ENCODE measurements around the gene KDM4C. TPM values are rescaled to one million over a fixed set of nuclear protein-coding genes. Genes with fewer than 3 reads are reported as not detected.

The KDM4C gene
- total RNA-seq, 4 donors from 2014 or later: 32.3 to 41.4 (median 35.3) TPM

DNA sequence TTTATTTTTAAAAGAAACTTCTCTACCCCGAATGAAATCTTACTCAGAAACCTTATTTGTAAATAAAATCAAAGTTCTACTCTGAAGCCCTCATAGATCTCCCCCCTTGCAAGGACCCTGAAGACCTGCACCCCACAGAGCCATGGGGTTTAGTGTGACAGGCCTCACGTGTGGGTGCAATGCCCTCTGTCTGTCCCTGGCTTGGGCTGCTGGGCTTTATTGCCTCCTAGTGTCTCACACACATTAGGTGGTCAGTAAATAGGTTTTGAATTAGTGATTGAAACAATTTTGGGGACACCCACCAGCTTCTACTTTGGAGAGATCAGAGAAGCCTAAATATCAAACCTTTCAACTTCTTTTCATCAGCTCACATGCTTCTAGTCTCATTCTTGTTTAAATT lies 403.7 kb downstream of the KDM4C start:
- no peak overlapping the region for H3K4me3 ChIP-seq (ENCODE audit: low read depth, poor library complexity, severe bottlenecking)
- DNase-seq (ENCODE audit: low spot score in 2 of 2): no peak
- intact Hi-C loops (cut with DNase I; ENCODE audit: low total_unique reads): no loop called here
- WGBS, 2 donors: 48 to 63% methylated on average over 2 of the region's 2 CpGs
- TF ChIP-seq, protein P1, sequence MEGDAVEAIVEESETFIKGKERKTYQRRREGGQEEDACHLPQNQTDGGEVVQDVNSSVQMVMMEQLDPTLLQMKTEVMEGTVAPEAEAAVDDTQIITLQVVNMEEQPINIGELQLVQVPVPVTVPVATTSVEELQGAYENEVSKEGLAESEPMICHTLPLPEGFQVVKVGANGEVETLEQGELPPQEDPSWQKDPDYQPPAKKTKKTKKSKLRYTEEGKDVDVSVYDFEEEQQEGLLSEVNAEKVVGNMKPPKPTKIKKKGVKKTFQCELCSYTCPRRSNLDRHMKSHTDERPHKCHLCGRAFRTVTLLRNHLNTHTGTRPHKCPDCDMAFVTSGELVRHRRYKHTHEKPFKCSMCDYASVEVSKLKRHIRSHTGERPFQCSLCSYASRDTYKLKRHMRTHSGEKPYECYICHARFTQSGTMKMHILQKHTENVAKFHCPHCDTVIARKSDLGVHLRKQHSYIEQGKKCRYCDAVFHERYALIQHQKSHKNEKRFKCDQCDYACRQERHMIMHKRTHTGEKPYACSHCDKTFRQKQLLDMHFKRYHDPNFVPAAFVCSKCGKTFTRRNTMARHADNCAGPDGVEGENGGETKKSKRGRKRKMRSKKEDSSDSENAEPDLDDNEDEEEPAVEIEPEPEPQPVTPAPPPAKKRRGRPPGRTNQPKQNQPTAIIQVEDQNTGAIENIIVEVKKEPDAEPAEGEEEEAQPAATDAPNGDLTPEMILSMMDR (IDR thresholded peaks at IDR 0.05): no peak

DNA sequence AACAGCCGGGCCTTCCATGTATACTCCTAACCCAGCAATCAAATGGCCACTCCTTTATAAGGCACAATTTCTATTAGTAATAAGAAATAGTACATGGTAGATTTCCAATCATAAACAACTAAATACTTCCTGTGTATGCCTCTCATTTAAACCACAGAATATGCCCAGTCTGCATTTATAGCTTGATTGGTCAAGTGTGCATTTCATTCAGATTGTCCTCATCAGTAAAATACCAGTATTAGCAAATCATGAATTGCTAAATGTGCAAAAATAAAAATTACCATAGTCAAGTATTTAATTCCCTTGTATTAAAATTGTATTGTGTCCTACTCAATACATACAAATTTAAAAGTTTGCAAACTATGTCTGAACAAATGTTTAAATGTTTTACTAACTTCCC lies 406.2 kb downstream of the KDM4C start:
- H3K4me3 ChIP-seq (ENCODE audit: low read depth, poor library complexity, severe bottlenecking): no peak overlapping the region
- no peak for TF ChIP-seq POLR2A (IDR thresholded peaks at IDR 0.05)
- TF ChIP-seq, protein P1 (IDR thresholded peaks at IDR 0.05): no peak
- no peak for DNase-seq (ENCODE audit: low spot score in 2 of 2)
- 47 to 50% methylated on average over 1 of the region's 1 CpG for WGBS, 2 donors
- intact Hi-C loops (cut with DNase I; ENCODE audit: low total_unique reads): no loop called here

DNA sequence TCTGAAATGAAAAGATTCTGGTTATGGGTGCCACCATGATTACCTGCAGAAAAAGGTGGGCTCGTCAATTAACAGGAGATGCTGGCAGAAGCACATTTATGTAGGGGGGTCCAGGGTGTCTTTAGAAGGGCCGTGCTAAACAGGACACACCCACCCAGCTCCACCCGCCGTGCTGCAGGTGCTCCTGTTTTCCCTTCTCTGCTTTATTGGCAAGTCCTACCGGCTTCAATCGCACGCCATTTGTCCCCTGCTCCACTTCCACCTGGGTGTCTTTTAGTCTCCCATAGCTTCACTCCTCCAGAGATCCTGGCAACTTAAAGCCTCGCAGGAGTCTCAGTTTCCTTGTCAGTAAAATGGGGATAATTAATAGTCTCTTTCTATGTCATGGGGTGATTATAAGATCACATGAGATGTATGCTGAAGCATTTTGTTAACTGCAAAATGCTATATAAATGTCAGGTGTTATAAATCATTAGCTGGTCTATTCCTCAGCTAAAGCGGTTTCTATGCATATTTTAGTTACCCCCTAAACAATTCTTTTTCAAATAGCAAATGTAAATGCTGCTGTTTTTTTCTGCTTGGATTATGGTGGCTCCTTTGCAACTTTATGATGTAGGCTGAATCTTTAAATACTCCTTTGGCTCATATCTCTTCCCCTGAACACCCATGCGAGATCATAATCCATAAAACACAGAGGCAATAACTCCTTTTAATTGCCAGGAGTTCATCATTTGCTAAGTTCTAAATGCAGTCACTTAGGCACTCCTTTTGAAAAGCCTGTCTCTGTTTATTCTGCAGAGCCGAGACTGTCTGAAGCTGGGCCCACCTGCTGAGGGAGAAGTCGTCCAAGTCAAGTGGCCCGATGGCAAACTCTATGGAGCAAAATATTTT lies 406.9 kb downstream of the KDM4C start:
- intact Hi-C loops (cut with DNase I; ENCODE audit: low total_unique reads): no loop called here
- 85 to 87% methylated on average over 13 of the region's 13 CpGs for WGBS, 2 donors
- H3K4me3 ChIP-seq (ENCODE audit: low read depth, poor library complexity, severe bottlenecking): no peak overlapping the region
- TF ChIP-seq, protein P1 (IDR thresholded peaks at IDR 0.05): no peak
- TF ChIP-seq POLR2A (IDR thresholded peaks at IDR 0.05): no peak
- DNase-seq (ENCODE audit: low spot score in 2 of 2): no peak

DNA sequence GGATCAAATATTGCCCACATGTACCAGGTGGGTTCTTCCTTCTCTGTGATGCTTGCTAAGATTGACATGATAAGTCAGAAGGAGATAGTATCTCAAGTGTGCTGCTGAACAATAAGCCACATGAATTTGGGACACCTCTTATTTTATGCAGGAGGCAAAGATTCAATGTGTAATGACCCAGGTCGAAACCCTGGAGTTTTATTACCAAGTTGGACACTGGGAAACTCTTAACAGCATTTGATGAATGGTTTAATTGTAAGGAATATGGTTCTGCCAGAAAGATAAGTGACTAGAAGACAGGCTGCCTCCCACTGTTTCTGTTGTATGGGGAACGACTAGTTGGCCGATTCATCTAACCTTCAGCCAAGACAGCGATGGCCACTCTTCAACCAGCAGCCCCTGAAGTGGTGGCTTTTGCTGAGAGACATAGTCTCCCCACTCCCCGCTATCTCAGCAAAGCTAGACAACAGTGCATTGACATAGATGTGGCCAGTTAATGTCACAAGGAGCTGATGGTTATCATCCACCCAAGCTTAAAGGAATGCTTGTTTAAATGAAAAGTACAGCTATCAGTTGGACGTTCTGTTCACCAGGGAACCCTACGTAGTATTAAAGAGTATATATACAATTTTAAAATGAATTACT lies 407.7 kb downstream of the KDM4C start:
- no peak for DNase-seq (ENCODE audit: low spot score in 2 of 2)
- 92 to 97% methylated on average over 7 of the region's 7 CpGs for WGBS, 2 donors

DNA sequence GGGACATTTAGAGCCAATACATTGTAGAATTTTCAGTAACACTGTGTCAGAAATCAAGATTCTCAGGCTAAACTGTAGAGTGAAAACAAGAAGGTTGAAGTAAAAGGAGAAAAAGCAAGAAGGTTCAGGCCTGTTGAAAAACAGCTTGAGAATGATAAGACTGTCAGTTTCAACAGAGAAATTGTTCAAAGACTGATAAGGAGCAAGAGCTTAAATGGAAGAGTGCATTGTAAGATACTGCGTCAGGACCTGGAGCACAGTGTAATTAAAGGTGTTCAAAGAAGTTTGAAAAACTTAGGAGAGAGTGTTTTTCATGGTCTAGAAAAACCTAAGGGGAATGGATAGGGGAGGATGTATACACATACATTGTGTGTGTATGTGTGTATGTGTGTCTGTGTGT lies 408.3 kb downstream of the KDM4C start:
- 89 to 92% methylated on average over 1 of the region's 1 CpG for WGBS, 2 donors
- H3K4me3 ChIP-seq (ENCODE audit: low read depth, poor library complexity, severe bottlenecking): no peak overlapping the region
- intact Hi-C loops (cut with DNase I; ENCODE audit: low total_unique reads): no loop called here
- TF ChIP-seq, protein P1 (IDR thresholded peaks at IDR 0.05): no peak
- no peak for TF ChIP-seq POLR2A (IDR thresholded peaks at IDR 0.05)
- DNase-seq (ENCODE audit: low spot score in 2 of 2): no peak

More for the DNA sequence above, 407.7 kb downstream of the KDM4C start:
- H3K4me3 ChIP-seq (ENCODE audit: low read depth, poor library complexity, severe bottlenecking): no peak overlapping the region
- TF ChIP-seq, protein P1 (IDR thresholded peaks at IDR 0.05): no peak
- no peak for TF ChIP-seq POLR2A (IDR thresholded peaks at IDR 0.05)
- intact Hi-C loops (cut with DNase I; ENCODE audit: low total_unique reads): no loop called here
